ENCODE data around the gene HHATL.

GRCh38 chr3:42662037-42662812 is 40.4 kb downstream of the HHATL start:
- TF ChIP-seq CTCF (IDR thresholded peaks at IDR 0.05; ENCODE audit: low read length) (no peak), EZH2 (IDR thresholded peaks at IDR 0.05; ENCODE audit: borderline replicate concordance, low read length) (no peak)
